HUDEP-2 (cell line): Measurements from ENCODE around the gene GGT5.
"Not testable (repeated sequence)": the region's sequence is repeated elsewhere in the genome, so short reads cannot be mapped to it uniquely, and the experiment has no call there.

Experiments
- DNase-seq, 76 experiments: peaks; one replicate each; lab custom pipeline; 2025; ENCODE audit not compliant: unreplicated experiment in 76 of 76; lab: John Stamatoyannopoulos, UW

The GGT5 gene, protein sequence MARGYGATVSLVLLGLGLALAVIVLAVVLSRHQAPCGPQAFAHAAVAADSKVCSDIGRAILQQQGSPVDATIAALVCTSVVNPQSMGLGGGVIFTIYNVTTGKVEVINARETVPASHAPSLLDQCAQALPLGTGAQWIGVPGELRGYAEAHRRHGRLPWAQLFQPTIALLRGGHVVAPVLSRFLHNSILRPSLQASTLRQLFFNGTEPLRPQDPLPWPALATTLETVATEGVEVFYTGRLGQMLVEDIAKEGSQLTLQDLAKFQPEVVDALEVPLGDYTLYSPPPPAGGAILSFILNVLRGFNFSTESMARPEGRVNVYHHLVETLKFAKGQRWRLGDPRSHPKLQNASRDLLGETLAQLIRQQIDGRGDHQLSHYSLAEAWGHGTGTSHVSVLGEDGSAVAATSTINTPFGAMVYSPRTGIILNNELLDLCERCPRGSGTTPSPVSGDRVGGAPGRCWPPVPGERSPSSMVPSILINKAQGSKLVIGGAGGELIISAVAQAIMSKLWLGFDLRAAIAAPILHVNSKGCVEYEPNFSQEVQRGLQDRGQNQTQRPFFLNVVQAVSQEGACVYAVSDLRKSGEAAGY

GRCh38 chr22:24245030-24245431 is at the start of gene GGT5:
Gene GGT5, minus strand, starts transcription at chr22:24245082. Its CDS starts 357 bp downstream, at chr22:24244725.
- peak in 32 of 76 experiments; percentile 5 to 66 (median 25) for DNase-seq

- not testable (repeated sequence) for DNase-seq
These were observed 47.4 kb upstream of the GGT5 start for GRCh38 chr22:24292202-24292830.

DNA sequence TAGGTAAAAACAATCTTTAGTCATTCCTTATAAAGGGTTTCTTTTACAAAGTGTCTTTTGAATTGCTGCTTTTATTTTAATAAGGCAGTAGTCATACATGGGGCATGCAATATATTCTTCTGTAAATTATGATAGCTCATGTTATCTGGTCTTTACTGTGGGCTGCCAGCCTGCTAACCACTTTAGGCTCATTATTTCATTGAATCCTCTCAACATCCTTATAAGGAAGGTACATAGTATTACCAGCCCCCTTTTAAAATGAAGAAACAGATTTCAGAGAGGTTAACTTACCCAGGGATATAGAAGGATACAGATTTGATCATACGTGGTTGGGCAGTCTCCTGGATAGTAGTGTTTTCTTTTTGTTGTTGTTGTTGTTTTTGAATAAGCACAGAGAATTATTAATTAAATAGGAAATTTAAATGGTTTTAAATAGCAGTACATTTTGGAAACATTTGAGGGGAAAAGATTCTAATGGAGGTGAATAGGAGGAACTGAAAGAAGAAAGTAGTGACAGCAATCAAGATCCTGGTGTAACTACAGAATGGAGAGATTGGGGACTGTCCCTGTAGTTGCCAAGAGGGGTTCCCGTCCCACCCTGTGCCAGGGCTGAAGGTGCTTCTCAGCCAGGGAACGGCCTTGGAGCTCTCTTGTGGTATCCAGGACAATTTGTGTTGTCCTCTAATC is 46.8 kb upstream of the GGT5 start:
- DNase-seq, result no peak

DNA sequence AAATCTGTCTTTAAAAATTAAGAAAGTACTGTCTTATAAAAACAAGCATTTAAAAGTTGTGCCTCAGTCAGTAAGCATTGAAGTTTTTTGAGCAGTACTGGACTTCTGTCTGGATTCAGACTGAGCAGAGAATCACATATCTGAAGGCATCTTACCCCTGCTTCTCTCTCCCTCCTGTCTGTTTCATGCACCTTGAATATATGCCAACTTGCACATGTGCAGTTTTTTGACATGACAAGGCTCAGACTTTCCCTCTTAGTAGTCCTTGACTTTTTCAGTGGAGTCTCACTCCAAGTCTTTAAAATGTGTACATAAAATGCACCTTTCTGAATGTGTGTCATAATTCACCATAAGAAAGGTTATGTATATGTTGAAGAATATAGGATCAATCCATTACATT is 45.6 kb upstream of the GGT5 start:
- DNase-seq, result peak in 16 of 76 experiments; percentile 3 to 42 (median 29)

DNA sequence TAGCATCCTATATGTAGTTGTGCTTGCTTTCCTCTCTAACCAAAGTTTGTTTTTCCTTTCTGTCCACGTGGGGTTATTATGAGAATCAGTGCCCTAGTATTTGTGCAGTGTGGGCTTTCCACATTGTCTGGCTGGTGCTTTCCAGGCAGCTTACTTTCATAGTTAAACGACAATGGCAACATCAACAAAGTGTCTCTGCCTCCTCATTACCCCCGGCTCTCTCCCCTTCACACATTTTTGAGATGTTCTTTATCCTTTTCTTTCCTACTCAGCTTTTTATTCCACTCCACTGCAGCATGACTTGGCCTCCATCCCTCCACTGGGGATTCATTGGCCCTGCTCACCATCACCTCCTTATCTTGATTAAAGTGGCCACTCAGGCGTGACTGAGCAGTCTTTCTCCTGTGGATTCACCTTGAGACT is 44.9 kb upstream of the GGT5 start:
- DNase-seq, result no peak

DNA sequence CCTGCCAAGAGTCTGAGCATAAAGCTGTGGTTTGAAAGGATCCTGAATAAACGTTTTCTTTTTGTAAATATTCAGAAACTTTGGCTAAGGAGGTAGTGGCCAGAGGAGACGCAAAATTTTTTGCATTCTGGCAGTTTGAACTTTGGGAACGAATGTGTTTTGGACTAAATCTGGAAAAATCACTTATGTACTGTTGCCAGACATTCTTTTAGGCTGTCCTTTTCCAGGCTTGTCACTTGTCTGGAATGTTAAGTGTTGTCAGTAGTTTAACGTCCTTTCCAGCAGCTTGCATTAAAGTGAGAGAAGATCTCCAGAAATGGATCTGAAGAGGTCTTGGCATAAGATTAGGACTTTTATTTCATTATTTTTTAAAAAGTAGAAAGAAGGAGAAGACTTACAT is 44.2 kb upstream of the GGT5 start:
- no peak for DNase-seq

DNA sequence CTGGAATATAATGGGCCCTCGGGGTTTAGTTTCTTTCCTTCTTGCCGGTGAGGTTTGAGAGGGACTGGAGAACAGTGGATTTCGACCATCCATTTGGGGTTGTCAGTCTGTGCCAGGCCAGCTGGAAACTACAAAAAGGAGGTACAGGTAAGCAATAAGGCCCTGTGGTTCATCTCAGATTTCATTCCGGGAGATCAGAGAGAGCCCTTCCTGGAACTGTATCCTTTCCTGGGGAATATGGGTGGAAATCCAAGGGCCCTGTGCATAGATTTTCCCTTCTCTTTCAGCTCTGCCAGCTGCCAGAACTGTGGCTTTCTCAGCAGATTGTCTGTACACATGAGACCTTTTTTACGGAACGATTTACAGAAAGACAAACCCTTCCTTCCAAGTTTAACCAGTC is 42.9 kb upstream of the GGT5 start:
- not testable (repeated sequence) for DNase-seq

- not testable (repeated sequence) for DNase-seq
These were observed 42.3 kb upstream of the GGT5 start for GRCh38 chr22:24287212-24287611.

- no peak for DNase-seq
These were observed 40.4 kb upstream of the GGT5 start for GRCh38 chr22:24285245-24285644.

DNA sequence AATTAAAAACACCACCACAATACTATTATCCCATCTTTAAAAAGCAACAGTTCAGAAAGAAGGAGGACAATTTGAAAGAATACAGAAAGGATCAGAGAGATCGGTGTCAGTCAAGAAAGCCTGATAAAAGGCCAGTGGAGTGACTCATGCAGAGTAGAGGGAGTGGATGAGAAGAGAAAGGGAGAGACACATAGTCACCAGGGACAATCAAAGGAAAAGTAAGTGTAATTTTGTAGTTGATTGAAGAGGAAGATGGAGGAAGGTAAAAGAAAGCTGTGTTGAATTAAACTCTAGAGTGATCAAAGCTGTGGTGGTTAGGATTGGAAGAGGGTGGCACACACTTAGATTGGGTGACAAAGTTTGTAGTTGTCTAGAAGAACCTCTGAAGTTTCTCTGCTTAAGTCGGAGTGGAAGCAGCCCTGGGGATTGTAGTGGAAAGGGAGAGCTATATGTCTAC is 39.9 kb upstream of the GGT5 start:
- peak in 9 of 76 experiments; percentile 10 to 25 (median 15) for DNase-seq

- no peak for DNase-seq
These were observed 37.5 kb upstream of the GGT5 start for GRCh38 chr22:24282401-24282800.

- not testable (repeated sequence) for DNase-seq
These were observed 35.5 kb upstream of the GGT5 start for GRCh38 chr22:24280363-24280762.

GRCh38 chr22:24274696-24275405 is 30.0 kb upstream of the GGT5 start:
- DNase-seq, result not testable (repeated sequence)

- not testable (repeated sequence) for DNase-seq
These were observed 29.0 kb upstream of the GGT5 start for GRCh38 chr22:24273906-24274305.

DNA sequence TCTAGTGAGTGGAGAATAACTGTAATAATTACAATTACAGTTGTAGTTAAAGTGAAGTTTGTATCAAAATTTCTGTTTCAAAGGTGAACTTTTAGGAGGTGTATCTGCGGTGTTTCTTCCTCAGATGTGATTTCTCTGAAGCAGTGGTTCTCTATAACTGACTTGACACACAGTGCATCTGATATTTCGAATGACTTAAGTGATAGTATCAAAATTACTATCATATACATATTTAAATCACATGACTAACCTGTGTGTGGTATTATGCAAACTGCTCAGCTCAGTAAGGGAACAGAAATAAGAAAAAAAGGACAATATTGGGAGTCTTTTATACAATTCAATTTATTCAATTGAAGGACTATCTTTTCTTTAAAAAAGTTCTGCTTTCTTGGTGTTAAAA is 28.1 kb upstream of the GGT5 start:
- DNase-seq, result not testable (repeated sequence)

DNA sequence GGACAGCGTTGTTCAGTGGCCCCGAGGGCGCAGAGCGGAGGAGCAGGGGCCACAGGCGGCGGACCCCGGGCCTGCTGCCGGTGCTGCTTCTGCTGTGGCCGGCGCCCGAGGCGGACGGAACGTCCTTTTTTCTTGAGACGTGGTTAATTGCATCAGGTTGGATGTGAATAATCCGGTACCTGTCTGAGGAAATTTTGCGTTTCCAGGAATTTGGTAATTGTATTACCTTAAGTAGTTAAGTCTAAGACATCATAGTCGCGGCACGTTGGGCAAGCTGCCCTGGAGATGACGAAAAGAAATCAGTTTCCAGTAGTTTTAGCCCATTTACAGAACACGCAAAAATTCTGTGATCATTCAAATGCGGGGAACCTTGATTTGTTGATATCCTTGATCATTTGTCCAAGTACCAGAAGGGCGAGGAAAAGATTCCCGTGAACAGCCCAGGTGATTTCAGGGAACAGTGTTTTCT is 26.5 kb upstream of the GGT5 start:
- DNase-seq, result peak in 1 of 76 experiments; percentile 29

DNA sequence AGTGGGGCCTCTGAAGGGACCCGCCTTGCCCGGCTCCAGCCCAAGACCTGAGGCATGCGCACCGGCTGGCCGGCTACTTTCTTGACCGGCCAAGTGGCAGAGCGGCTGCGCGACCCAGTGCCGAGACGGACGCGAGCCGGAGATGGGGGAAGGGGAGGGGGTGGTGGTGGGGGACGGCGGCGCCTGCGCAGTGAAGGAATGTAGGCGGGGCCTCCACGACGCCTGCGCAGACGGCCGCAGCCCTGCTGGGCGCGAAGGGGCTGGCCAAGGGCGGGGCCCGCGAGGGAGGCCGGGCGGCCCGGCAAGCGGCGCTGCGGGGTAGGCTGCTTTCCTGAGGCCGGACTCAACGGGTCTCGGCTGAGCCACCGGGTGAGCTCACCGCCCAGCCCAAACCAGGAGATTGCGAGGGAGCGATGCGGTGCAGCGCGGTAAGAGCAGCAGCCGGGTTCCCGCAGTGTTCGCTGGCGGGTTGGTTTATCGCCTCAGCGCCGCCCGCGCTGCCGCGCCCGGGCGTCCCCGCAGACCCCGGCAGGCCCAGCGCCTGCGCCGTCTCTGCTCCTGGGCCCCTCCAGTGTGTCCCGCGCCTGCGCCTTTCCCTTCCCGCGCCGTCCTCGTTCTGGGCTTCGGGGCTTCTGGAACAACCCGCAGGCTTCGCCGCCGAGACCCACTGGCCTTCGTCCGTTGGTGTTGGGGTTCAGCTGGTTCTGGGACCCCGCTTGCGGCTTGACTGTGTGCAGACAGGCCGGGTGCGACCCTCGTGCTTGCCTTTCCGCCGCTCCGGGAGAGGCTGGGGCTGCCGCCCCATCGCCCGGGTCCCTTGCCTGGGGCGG is 25.9 kb upstream of the GGT5 start, which contains the start of gene SPECC1L:
Gene SPECC1L (plus strand): TSS at position 276 of the 830 bp plus-strand sequence. CDS start 31,401 bp downstream, outside the sequence.
- peak in 74 of 76 experiments; percentile 27 to 95 (median 84) for DNase-seq

GRCh38 chr22:24266495-24266894 is 21.6 kb upstream of the GGT5 start:
- DNase-seq, result not testable (repeated sequence)

DNA sequence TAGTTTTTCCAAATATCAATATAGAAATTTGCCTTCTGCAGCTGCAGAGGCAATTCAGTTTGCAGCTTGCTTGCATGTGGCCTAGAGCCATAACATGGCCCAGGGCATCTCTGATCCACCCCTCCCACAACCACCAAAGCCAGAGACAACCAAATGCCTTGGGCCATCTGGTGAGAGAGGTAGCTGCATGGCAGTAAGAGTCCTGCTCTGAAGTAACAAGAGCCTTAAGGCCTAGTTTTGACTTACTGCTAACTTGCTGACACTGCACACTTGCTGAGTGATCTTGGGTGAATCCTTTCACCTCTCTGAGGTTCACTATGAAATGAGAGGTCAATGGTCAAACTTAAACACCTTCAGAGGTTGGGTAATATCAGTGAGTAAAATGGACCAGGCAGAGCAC is 20.9 kb upstream of the GGT5 start:
- no peak for DNase-seq
